ENCODE data around the gene MCRIP2. TPM values are rescaled to one million over a fixed set of nuclear protein-coding genes. Genes with fewer than 3 reads are reported as not detected.

The MCRIP2 gene
- total and polyA plus RNA-seq, 12 donors, result 68.8 to 474 (median 95.2) TPM

GRCh38 chr16:638034-638543, 3.5 kb upstream of the MCRIP2 start:
- peak in 1 of 2 donors; percentile 25 for DNase-seq
- intact Hi-C loops (cut with DNase I), result loop anchor here in 1 of 10 donors (5.0 kb wide), 1 partner anchor 46 kb away; the partner anchor contains the start of gene RAB40C
- 73 to 77% methylated on average over 15 of the region's 15 CpGs for WGBS, 2 donors

GRCh38 chr16:638836-639235, 2.8 kb upstream of the MCRIP2 start:
- no peaks in the 10 kb centered on the region for H3K9me3 ChIP-seq
- 77 to 79% methylated on average over 9 of the region's 9 CpGs for WGBS, 2 donors
- intact Hi-C loops (cut with DNase I), result loop anchor here in 1 of 10 donors (5.0 kb wide), 1 partner anchor 47 kb away; the partner anchor contains the start of gene RAB40C
- H3K36me3 ChIP-seq, result peaks cover 0 to 9% (median 0%) of the 10 kb centered on the region in 9 donors
- H3K4me1 ChIP-seq, result peaks cover 16 to 51% (median 40%) of the 10 kb centered on the region in 9 donors
- ATAC-seq (no peak), DNase-seq (peak in 1 of 2 donors; percentile 10)
- H3K27me3 ChIP-seq, result no peaks in the 10 kb centered on the region
- H3K4me3 ChIP-seq, result no peak overlapping the region
- peak overlapping the region in 7 of 10 donors; percentile 50 to 99 (median 80) for H3K27ac ChIP-seq
- no peak for TF ChIP-seq CTCF (IDR thresholded peaks at IDR 0.05)

More at GRCh38 chr16:638034-638543, 3.5 kb upstream of the MCRIP2 start:
- Histone ChIP-seq H3K27me3 (no peaks in the 10 kb centered on the region), H3K27ac (peak overlapping the region in 9 of 10 donors; percentile 64 to 99 (median 86)), H3K36me3 (peaks cover 0 to 16% (median 0%) of the 10 kb centered on the region in 9 donors), H3K4me3 (no peak overlapping the region), H3K4me1 (peaks cover 12 to 44% (median 34%) of the 10 kb centered on the region in 9 donors), H3K9me3 (no peaks in the 10 kb centered on the region)
- ATAC-seq, result no peak
- TF ChIP-seq CTCF (IDR thresholded peaks at IDR 0.05), result no peak

GRCh38 chr16:640614-641013, 1.0 kb upstream of the MCRIP2 start:
- H3K27ac ChIP-seq, result peak overlapping the region in 2 of 10 donors; percentile 35 to 36

More at GRCh38 chr16:640614-641013, 1.0 kb upstream of the MCRIP2 start:
- Histone ChIP-seq H3K4me1 (peaks cover 17 to 60% (median 37%) of the 10 kb centered on the region in 9 donors), H3K9me3 (no peaks in the 10 kb centered on the region), H3K36me3 (peaks cover 0 to 3% (median 0%) of the 10 kb centered on the region in 9 donors), H3K4me3 (peak overlapping the region in 4 of 10 donors; percentile 70 to 82 (median 72)), H3K27me3 (no peaks in the 10 kb centered on the region)
- ATAC-seq, result no peak
- no peak for DNase-seq
- WGBS, 2 donors, result 89 to 90% methylated on average over 4 to 5 of the region's 5 CpGs
- intact Hi-C loops (cut with DNase I), result no loop called here
- TF ChIP-seq CTCF (IDR thresholded peaks at IDR 0.05), result no peak

All from heart right ventricle (tissue), 16 donors.